NCI-H146 (cell line): ENCODE measurements around the gene SIPA1L2.
A peak's percentile ranks its signal among the peaks of the same experiment; 100 is the strongest.

Source experiments
- DNase-seq: peaks from one replicate; lab custom pipeline; 2025; lab: John Stamatoyannopoulos, UW

SIPA1L2 gene

GRCh38 chr1:232648316-232648715, 18.4 kb upstream of the SIPA1L2 start:
- DNase-seq: no peak

- DNase-seq: no peak
Observed at GRCh38 chr1:232644209-232644608, 14.3 kb upstream of the SIPA1L2 start.

GRCh38 chr1:232643251-232643650, 13.3 kb upstream of the SIPA1L2 start:
- DNase-seq: no peak

- no peak for DNase-seq
Observed at GRCh38 chr1:232641507-232641906, 11.6 kb upstream of the SIPA1L2 start.

- DNase-seq: no peak
Observed at GRCh38 chr1:232636799-232637198, 6.9 kb upstream of the SIPA1L2 start.

- DNase-seq: peak; percentile 65
Observed at GRCh38 chr1:232635778-232636356, 5.9 kb upstream of the SIPA1L2 start.

- DNase-seq: no peak
Observed at GRCh38 chr1:232635279-232635678, 5.3 kb upstream of the SIPA1L2 start.

- DNase-seq: no peak
Observed at GRCh38 chr1:232634096-232634495, 4.2 kb upstream of the SIPA1L2 start.

- DNase-seq: no peak
Observed at GRCh38 chr1:232630894-232631195, 912 bp upstream of the SIPA1L2 start.

GRCh38 chr1:232629250-232630046, 485 bp downstream of the SIPA1L2 start:
- DNase-seq: peak; percentile 44

- peak; percentile 13 for DNase-seq
Observed at GRCh38 chr1:232628335-232629249, 1.3 kb downstream of the SIPA1L2 start.

GRCh38 chr1:232627645-232628334, 2.1 kb downstream of the SIPA1L2 start:
- DNase-seq: peak; percentile 74

GRCh38 chr1:232627171-232627570, 2.8 kb downstream of the SIPA1L2 start:
- no peak for DNase-seq

- DNase-seq: no peak
Observed at GRCh38 chr1:232626452-232626851, 3.5 kb downstream of the SIPA1L2 start.

- no peak for DNase-seq
Observed at GRCh38 chr1:232625319-232625868, 4.5 kb downstream of the SIPA1L2 start.

GRCh38 chr1:232624546-232625281, 5.2 kb downstream of the SIPA1L2 start:
- no peak for DNase-seq

- peak; percentile 40 for DNase-seq
Observed at GRCh38 chr1:232622981-232623380, 7.0 kb downstream of the SIPA1L2 start.

GRCh38 chr1:232622378-232622777, 7.6 kb downstream of the SIPA1L2 start:
- no peak for DNase-seq

- DNase-seq: no peak
Observed at GRCh38 chr1:232621050-232621449, 8.9 kb downstream of the SIPA1L2 start.

- DNase-seq: peak; percentile 91
Observed at GRCh38 chr1:232620356-232620969, 9.5 kb downstream of the SIPA1L2 start.

- no peak for DNase-seq
Observed at GRCh38 chr1:232617237-232617636, 12.7 kb downstream of the SIPA1L2 start.
